Endothelial cell of umbilical vein (primary cell): ENCODE data around the gene TMEM59L.

Source experiments
- EZH2 ChIP-seq: IDR thresholded peaks from 2 replicates; pipeline ENCODE4 v1.6.1; 2012; ENCODE audit warnings: borderline replicate concordance, low read depth, mild to moderate bottlenecking, moderate library complexity, low read length, inconsistent platforms; ENCODE audit not compliant: severe bottlenecking
- FOS ChIP-seq: IDR thresholded peaks from 2 replicates; pipeline ENCODE4 v1.6.1; 2011; ENCODE audit warnings: mild to moderate bottlenecking, low read length, moderate library complexity, borderline replicate concordance; ENCODE audit not compliant: insufficient read depth
- JUN ChIP-seq: IDR thresholded peaks from 2 replicates; pipeline ENCODE4 v1.6.1; 2011; ENCODE audit warnings: borderline replicate concordance, low read depth; ENCODE audit not compliant: insufficient read length, insufficient read depth
- MYC ChIP-seq: IDR thresholded peaks from one replicate; pipeline ENCODE4 v1.6.1; 2011; ENCODE audit warnings: mild to moderate bottlenecking, low read depth, low read length
- POLR2A ChIP-seq: IDR thresholded peaks from 2 replicates; pipeline ENCODE4 v1.6.1; 2012; ENCODE audit warnings: low read depth, mild to moderate bottlenecking, control low read depth, low read length
- POLR2AphosphoS5 ChIP-seq: IDR thresholded peaks from 2 replicates; pipeline ENCODE4 v1.6.1; 2012; ENCODE audit warnings: low read depth, mild to moderate bottlenecking, control low read depth, low read length, moderate library complexity; ENCODE audit not compliant: insufficient read depth
- TF ChIP-seq, protein P1 (sequence below), 2 donors: IDR thresholded peaks; 1 replicate in 1 of 2; 2 replicates in 1 of 2; pipeline ENCODE4 v1.5.1; 2011; ENCODE audit warnings: low read length in 2 of 2, mild to moderate bottlenecking in 2 of 2, moderate library complexity in 2 of 2, control low read depth in 1 of 2, inconsistent platforms in 1 of 2, low read depth in 1 of 2; ENCODE audit not compliant: insufficient read depth in 1 of 2; ENCODE audit errors: extremely low read depth in 1 of 2
- TF ChIP-seq, protein P2 (sequence below): IDR thresholded peaks from 2 replicates; pipeline ENCODE4 v1.6.1; 2011; ENCODE audit not compliant: insufficient read depth, insufficient read length

DNA sequence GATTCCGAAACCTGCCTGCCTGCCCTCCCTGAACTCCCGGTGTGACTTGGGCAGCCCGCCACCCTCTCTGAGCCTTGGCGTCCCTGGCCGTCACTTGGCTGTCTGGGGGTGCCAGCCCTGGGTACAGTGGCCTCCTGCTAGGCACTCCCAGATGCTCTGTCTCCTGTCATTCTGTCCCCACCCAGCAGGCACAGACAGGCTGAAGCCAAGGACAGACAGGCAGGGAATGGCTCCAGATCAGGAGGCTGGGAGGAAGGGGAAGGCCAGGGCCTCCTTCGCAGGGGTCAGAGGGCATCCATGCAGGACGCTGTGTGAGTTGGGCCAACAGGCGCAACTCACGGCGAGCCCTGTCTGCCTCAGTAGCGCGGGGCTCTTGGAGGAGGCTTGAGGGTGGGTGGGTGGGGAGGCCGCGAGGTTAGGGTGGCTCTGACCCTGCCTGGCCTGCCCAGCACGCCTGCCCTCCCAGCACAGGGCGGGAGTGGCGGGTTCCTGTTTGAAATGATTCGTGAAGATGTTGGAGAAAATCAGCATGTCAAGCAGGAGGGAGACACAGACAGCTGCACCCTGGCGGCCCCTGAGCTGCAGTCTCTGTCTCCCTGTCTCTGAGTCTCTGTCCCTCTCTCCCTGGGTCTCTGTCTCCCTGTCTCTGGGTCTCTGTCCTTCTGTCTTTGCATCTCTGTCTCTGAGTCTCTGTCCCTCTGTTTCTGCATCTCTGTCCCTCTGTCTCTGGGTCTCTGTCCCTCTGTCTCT lies 43.8 kb downstream of the TMEM59L start:
- TF ChIP-seq, protein P1, sequence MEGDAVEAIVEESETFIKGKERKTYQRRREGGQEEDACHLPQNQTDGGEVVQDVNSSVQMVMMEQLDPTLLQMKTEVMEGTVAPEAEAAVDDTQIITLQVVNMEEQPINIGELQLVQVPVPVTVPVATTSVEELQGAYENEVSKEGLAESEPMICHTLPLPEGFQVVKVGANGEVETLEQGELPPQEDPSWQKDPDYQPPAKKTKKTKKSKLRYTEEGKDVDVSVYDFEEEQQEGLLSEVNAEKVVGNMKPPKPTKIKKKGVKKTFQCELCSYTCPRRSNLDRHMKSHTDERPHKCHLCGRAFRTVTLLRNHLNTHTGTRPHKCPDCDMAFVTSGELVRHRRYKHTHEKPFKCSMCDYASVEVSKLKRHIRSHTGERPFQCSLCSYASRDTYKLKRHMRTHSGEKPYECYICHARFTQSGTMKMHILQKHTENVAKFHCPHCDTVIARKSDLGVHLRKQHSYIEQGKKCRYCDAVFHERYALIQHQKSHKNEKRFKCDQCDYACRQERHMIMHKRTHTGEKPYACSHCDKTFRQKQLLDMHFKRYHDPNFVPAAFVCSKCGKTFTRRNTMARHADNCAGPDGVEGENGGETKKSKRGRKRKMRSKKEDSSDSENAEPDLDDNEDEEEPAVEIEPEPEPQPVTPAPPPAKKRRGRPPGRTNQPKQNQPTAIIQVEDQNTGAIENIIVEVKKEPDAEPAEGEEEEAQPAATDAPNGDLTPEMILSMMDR (IDR thresholded peaks at IDR 0.05; ENCODE audit: extremely low read depth in 1 of 2, insufficient read depth in 1 of 2, low read depth in 1 of 2, low read length in 2 of 2): no peak
- TF ChIP-seq, protein P2, sequence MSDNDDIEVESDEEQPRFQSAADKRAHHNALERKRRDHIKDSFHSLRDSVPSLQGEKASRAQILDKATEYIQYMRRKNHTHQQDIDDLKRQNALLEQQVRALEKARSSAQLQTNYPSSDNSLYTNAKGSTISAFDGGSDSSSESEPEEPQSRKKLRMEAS: no peak
- TF ChIP-seq POLR2AphosphoS5 (no peak), EZH2 (no peak), POLR2A (no peak), JUN (no peak), FOS (no peak), MYC (no peak)
